ENCODE data around the gene PTPN21. TPM values are rescaled to one million over a fixed set of nuclear protein-coding genes. Genes with fewer than 3 reads are reported as not detected.
A peak's percentile ranks its signal among the peaks of the same experiment; 100 is the strongest.

The PTPN21 gene
- total RNA-seq, 1 experiment from 2014 or later: 7.4 TPM

DNA sequence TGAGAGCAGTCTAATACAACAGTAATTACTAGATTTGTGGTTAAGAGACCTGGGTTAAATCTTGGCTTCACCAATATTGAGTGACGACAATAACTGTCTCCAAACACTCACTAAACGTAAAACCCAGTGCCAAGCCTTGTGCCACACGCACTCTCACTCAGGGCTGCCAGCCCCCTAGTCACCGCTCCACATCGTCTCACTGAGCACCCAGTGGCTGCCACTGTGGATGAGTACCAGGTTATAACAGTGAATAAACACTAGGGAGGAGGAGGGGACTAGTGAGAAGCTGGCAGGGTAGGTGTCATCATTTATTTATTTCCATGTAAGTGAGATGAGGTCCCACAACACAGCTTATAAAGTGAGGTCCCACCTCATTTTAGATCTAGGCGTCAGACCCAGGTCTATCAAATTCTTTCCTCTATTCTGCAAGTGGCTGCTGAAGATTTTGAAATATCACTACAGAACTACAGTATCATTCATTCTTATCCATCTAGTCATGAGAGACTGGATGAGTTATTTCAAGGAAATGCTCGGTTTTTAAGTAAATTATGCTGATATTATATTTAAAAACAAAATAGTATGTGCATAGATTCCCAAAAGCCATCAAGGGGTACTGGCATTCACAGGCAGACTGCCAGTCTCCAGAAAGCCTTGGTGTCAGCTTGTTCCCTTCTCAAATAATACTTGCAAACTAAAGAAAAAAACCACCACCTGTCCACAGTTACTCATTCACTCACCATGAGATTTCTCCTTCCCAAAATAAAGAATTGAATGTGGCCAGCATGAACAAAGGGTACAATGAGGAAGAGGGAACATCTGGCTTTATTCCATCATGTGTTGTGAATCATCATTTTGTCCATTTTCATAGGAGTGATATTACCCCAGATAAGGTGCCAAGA, 84.0 kb downstream of the PTPN21 start:
- peak; percentile 23 for DNase-seq (ENCODE audit: low read depth)

DNA sequence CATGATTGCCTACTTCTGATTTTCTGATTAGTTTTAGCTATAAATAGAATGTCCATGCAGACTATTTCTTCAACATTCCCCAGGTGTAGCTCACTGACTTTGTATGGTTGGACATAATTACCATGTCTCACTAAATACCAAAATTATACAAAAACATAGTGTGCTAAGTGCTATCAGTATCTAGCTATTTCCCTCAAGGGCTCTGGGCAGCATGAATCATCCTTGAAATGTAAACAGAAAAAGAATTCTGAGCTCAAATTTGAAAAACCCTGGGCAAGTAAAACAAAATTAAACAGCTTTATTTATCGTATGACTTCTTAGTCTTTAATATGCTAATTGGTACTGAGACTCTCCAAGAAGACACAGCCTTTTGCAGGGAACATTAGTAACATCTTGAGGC, 86.4 kb downstream of the PTPN21 start:
- peak; percentile 72 for DNase-seq (ENCODE audit: low read depth)

DNA sequence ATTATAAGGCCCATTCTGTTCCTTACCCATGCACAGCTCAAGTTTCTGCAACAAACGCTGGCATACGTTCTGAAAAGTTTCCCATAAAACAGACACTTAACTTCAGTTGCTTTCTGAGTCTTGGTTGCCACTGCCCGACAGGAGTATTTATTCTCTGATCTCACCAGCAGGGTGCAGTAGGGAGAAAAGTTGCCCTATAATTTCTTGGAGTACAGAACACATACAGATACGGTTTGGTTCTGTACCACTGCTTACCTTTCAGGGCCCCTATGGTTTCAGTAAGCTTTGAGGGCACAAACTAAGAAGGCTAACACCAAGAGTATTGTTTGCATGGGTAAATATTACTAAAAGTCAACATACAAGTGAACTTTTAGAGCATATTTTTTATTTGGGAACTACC, 91.5 kb downstream of the PTPN21 start:
- DNase-seq (ENCODE audit: low read depth): peak; percentile 10

DNA sequence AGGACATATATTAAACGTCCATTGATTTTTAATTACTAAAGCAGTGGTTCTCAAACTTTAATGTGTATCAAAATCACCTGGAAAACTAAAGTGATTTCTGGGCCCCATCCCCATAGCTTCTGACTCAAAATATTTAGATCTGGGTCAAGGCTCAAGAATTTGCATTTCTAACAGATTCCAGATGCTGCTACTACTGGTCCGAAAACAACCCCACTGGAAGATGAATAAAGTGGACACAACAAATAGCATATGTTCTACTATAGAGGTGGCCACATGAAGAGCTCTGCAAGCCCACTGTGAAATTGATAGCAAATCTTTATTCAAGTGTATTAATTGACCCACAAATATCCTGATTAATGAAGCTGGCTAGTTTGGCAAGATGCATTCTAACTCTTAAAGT, 99.9 kb downstream of the PTPN21 start:
- peak; percentile 17 for DNase-seq (ENCODE audit: low read depth)

DNA sequence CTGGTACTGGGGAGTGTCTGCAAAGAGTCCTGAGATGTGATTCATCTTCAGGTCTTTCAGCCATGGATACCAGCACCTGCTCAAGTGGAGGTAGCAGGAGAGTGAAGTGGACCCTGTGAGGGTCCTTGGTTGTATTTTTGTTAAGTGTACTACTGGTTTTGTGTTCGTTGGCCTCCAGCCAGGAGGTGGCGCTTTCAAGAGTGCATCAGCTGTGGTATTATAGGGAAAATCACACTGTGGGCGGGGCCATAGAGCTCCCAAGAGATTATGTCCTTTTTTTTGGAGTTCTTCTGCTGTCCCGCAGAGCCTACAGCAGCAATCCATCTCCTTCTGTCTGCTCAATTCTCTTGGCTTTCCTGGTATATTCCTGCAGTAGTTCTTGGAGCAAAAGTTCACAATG, 102.6 kb downstream of the PTPN21 start:
- peak; percentile 0 for DNase-seq (ENCODE audit: low read depth)

DNA sequence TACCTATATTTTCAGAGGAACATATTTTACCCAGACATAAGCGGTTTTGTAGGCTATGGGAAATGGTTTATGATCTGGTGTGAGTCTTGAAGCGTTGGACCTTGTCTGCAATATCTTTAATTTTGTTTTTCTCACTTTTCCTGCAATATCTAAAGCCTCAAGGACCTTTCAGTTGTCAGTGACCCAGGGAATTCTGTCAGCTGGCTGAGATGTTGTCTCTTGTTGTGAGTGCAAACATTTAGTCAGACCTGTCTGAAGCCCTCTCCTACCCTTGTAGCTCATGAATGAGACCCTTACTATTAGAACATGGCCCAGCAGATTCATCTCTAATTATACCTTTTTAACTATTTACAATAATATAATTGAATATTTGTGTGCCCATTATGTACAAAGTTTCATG, 115.7 kb downstream of the PTPN21 start:
- DNase-seq (ENCODE audit: low read depth): no peak

DNA sequence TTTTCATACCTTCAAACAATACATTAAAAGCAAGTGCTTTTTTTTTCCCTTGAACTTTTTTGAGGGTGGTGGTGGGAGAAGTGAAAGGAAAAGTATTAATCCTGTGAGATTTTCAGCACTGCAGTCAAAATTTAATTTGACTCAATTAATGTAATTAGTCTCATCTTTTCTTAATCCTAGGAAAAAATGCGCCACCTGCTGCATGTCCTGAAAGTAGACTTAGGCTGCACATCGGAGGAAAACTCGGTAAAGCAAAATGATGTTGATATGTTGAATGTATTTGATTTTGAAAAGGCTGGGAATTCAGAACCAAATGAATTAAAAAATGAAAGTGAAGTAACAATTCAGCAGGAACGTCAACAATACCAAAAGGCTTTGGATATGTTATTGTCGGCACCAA, 117.1 kb downstream of the PTPN21 start:
- peak; percentile 3 for DNase-seq (ENCODE audit: low read depth)

DNA sequence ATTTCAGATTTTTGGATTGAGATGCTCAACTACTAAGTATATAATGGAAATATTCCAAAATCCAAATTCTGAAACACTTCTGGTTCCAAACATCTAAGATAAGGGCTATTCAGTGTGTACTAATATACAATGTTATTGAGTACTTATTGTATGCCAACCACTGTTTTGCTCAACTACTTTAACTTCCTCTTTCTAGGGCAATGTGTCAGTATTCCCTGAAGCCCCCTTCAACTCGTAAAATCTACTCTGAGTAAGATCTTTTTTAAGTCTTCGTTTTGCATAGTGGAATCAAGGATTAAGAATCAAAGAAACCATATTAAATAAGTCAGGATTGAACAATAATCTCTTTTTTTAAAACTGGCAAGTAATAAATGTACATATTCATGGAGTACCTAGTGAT, 123.8 kb downstream of the PTPN21 start:
- no peak for DNase-seq (ENCODE audit: low read depth)

DNA sequence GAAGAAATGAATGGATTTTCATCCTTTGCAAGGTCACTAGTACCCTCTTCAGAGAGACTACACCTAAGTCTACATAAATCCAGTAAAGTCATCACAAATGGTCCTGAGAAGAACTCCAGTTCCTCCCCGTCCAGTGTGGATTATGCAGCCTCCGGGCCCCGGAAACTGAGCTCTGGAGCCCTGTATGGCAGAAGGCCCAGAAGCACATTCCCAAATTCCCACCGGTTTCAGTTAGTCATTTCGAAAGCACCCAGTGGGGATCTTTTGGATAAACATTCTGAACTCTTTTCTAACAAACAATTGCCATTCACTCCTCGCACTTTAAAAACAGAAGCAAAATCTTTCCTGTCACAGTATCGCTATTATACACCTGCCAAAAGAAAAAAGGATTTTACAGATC, 128.5 kb downstream of the PTPN21 start:
- DNase-seq (ENCODE audit: low read depth): peak; percentile 70

DNA sequence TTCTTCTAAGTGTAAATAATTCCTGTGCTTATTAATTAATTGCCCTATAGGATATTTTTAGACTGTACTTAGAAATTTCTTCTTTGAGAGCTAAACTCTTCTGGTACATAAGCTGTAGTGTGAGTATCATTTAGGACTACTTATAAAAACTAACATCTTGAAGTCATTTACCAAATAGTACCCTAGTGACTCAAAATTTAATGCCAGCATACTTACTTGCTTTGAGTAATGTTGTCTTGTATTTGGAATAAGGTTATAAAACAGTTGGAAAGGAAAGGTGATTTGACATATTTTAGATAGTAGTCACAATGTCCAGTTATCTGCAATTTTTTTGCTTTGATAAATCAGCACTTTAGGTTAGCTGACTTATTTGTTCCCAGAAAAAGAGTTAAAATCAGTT, 130.2 kb downstream of the PTPN21 start:
- DNase-seq (ENCODE audit: low read depth): peak; percentile 1

DNA sequence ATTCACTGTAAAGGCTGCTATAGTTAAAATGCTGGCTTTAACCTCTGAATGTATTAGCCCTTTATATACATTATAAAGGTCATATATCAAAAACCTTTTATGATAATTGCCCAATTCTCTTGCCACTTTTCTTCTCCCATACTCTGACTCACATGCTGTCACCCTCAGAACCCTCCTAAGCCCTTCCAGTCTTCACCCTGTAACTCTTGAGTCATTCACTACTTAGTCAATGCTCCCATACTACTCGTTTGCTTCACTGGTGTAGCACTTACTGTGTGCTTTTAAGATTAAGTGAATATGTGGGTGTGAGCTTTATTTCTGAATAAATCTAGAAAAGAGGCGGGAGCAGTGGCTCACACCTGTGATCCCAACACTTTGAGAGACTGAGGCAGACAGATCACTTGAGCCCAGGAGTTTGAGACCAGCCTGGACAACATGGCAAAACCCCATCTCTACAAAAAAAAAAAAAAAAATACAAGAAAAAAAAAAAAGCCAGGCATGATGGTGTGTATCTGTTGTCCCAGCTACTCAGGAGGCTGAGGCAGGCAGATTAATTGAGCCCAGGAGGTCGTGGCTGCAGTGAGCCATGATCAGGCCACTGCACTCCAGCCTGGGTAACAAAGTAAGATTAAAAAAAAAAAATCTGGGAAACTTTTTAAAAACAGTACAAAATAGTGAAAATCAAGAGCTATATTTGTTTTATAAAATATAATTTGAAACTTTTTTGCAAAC, 131.7 kb downstream of the PTPN21 start:
- peak; percentile 55 for DNase-seq (ENCODE audit: low read depth)

DNA sequence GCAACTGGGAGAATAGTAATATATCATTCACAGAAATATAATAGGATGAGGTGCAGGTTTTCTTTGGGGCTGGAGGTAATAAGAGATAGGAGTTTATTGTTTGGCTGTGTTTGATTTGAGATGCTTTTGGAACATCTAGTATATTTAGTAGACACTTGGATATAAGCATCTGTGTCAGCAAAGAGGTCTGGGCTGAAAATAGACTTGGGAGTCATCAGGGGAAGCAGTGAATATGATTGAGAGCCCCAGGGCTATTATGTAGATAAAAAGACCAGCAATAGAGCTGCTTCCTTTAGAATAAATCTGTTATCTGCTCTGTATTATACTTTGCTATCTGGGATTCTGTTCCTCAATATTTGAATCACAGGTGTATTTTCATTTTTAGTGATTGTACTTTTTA, 132.8 kb downstream of the PTPN21 start:
- DNase-seq (ENCODE audit: low read depth): peak; percentile 2

DNA sequence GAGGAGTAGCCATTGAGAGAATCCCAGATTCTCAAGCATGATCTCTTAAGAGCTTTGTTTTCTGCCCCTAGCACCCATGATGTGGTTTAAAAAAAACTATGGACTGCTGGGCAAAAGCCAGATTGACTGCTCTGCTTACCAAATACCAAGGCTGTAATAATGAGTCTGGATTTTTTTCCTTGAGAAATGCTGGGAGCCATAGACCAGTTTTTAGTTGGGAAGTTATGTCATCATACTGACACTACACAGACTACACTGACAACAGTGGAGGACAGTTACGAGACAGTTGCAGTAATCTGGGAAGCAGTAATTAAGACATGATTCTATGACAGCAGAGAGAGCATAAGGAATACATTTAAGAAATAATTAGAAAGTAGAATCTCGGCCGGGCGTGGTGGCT, 133.5 kb downstream of the PTPN21 start:
- DNase-seq (ENCODE audit: low read depth): no peak

DNA sequence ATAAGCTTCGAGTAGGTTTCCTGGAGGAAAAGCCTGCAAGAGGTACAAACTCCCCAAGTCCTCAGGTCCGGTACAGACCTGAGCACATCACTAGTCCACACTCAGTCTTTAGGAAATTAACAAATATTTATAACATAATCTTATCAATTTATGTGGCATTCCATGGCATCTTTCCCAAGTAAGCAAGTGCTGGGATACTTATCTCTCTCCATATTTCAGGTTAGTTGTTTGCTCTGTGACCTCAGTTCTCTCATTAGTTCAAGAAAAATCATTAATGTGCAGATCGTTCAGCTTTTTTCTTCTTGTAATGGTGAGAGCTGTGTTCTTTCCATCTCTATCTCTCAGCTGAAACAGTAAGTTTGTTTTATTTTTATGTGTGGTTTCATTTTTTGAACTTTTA, 134.6 kb downstream of the PTPN21 start:
- DNase-seq (ENCODE audit: low read depth): no peak

DNA sequence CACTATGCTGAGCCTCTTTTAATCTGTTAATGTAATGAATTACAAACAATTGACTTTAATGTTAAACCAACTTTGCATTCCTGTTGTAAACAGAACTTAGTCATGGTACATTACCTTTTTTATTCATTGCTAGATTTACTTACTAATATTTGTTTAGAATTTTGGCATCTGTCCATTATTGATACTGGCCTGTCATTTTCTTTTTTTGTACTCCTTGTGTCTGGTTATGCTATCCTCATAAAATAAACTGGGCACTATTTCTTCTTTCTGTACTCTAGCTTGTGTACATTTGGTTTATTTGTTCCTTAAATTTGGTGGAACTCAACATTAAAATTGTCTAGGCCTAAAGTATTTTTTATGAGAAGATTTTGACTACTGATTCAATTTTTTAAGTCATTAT, 137.2 kb downstream of the PTPN21 start:
- DNase-seq (ENCODE audit: low read depth): no peak

Other genes with a start within 250 kb of the PTPN21 start
- not detected in 2 replicates for gene KCNK10, start 231.7 kb downstream of the PTPN21 start, total RNA-seq (2014; rRNA removed; shearing (Covaris generic))
- 5.9 and 10.1 TPM in 2 replicates for gene SPATA7, start 169.3 kb downstream of the PTPN21 start, total RNA-seq (2014; rRNA removed; shearing (Covaris generic))
- gene ZC3H14, start 8.0 kb upstream of the PTPN21 start, total RNA-seq (2014; rRNA removed; shearing (Covaris generic)): 55.5 and 77.7 TPM in 2 replicates
- 3.1 and 3.9 TPM in 2 replicates for gene EML5, start 237.9 kb upstream of the PTPN21 start, total RNA-seq (2014; rRNA removed; shearing (Covaris generic))